ENCODE measurements around the gene B4GALT6. TPM values are rescaled to one million over a fixed set of nuclear protein-coding genes. Genes with fewer than 3 reads are reported as not detected.
A peak's percentile ranks its signal among the peaks of the same experiment; 100 is the strongest.

B4GALT6 gene
- total RNA-seq, 6 donors from 2014 or later, result 0.55 to 3.4 (median 1.8) TPM; not detected in 1

DNA sequence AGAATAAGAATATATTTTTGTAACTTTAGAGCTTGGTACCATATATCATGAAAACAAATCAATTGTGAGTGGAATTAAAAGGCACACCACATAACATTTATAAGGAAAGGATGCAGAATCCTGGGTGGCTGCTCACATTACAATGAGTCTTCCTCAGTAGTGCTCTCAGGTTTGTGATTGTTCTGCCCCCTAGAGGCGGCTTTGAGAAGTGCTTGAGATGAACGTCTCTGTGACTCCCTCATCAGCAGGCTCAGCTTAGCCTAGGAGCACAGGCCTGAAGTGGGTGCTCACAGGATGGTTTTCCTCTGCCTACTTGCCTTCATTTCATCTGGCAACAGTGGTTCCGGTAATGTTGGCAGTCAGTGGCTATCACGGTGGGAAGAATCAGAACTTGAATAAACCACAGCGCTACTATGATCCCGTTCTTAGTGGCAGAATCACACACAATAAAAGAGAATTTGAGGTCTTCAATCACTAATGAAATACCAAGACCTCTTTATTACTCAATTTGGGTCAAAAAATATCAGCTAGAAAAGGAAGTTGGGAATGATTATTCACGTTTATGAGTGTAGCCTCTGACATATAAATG is 38.1 kb upstream of the B4GALT6 start:
- Histone ChIP-seq H3K36me3 (no peaks in the 10 kb centered on the region), H3K27me3 (peaks cover 0 to 3% (median 0%) of the 10 kb centered on the region in 4 donors), H3K9me3 (peaks cover 0 to 9% (median 3%) of the 10 kb centered on the region in 4 donors), H3K4me3 (no peak overlapping the region), H3K4me1 (peaks cover 4 to 11% (median 7%) of the 10 kb centered on the region in 4 donors), H3K27ac (no peak overlapping the region)
- WGBS, 2 donors, result 34% methylated on average over 7 of the region's 7 CpGs
- ATAC-seq (ENCODE audit: low FRiP score in 2 of 2), result peak; percentile 80 to 90
- no peak for TF ChIP-seq EP300 (IDR thresholded peaks at IDR 0.05)
- peak; percentile 71 to 84 (median 72) for TF ChIP-seq CTCF (IDR thresholded peaks at IDR 0.05)
- TF ChIP-seq POLR2AphosphoS5 (IDR thresholded peaks at IDR 0.05), result no peak
- no peak for TF ChIP-seq POLR2A (IDR thresholded peaks at IDR 0.05)
- peak in 1 of 2 donors; percentile 74 for DNase-seq

GRCh38 chr18:31721601-31722000 is 37.2 kb upstream of the B4GALT6 start:
- H3K27ac ChIP-seq, result no peak overlapping the region
- DNase-seq, result no peak
- 75% methylated on average over 3 of the region's 3 CpGs for WGBS, 2 donors

GRCh38 chr18:31720867-31721266 is 36.5 kb upstream of the B4GALT6 start:
- Histone ChIP-seq H3K4me1 (peaks cover 4 to 11% (median 7%) of the 10 kb centered on the region in 4 donors), H3K4me3 (no peak overlapping the region), H3K9me3 (peaks cover 0 to 9% (median 3%) of the 10 kb centered on the region in 4 donors), H3K36me3 (no peaks in the 10 kb centered on the region), H3K27ac (no peak overlapping the region), H3K27me3 (peaks cover 0 to 3% (median 0%) of the 10 kb centered on the region in 4 donors)
- DNase-seq (no peak), ATAC-seq (ENCODE audit: low FRiP score in 2 of 2) (no peak)
- TF ChIP-seq CTCF (IDR thresholded peaks at IDR 0.05) (no peak), POLR2AphosphoS5 (IDR thresholded peaks at IDR 0.05) (no peak)
- WGBS, 2 donors, result 63 to 65% methylated on average over 6 to 7 of the region's 7 CpGs

More at GRCh38 chr18:31721601-31722000, 37.2 kb upstream of the B4GALT6 start:
- ATAC-seq (ENCODE audit: low FRiP score in 2 of 2), result no peak
- TF ChIP-seq CTCF (IDR thresholded peaks at IDR 0.05), result no peak
- no peak for TF ChIP-seq POLR2AphosphoS5 (IDR thresholded peaks at IDR 0.05)
- TF ChIP-seq EP300 (IDR thresholded peaks at IDR 0.05), result no peak
- no peak for TF ChIP-seq POLR2A (IDR thresholded peaks at IDR 0.05)
- Histone ChIP-seq H3K9me3 (peaks cover 0 to 9% (median 3%) of the 10 kb centered on the region in 4 donors), H3K4me1 (peaks cover 4 to 11% (median 7%) of the 10 kb centered on the region in 4 donors), H3K36me3 (no peaks in the 10 kb centered on the region), H3K4me3 (no peak overlapping the region), H3K27me3 (peaks cover 0 to 3% (median 0%) of the 10 kb centered on the region in 4 donors)

DNA sequence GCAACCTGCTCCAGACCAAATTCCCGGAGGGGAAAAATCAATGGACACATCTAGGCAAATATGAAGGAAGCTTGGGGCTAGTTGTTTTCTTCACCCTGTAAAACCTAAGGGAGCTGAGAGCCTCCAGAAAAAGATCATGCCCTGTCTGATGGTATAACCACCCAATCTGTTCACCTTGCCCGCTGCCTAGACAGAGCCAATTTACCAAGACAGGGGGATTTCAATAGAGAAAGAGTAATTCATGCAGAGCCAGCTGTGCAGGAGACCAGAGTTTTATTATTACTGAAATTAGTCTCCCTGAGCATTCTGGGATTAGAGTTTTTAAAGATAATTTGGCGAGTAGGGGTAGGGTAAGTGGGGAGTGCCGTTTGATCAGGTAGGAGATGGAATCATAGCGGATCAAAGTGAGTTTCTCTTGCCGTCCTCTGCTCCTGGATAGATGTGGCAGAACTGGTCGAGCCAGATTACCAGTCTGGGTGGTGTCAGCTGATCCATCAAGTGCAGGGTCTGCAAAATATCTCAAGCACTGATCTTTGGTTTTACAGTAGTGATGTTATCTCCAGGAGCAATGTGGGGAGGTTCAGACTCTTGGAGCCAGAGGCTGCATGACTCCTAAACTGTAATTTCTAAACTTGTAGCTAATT is 35.1 kb upstream of the B4GALT6 start:
- Histone ChIP-seq H3K27ac (no peak overlapping the region), H3K4me1 (peaks cover 4 to 11% (median 7%) of the 10 kb centered on the region in 4 donors), H3K9me3 (peaks cover 0 to 9% (median 3%) of the 10 kb centered on the region in 4 donors), H3K4me3 (no peak overlapping the region), H3K36me3 (no peaks in the 10 kb centered on the region), H3K27me3 (peaks cover 0 to 3% (median 0%) of the 10 kb centered on the region in 4 donors)
- DNase-seq (no peak), ATAC-seq (ENCODE audit: low FRiP score in 2 of 2) (no peak)
- no peak for TF ChIP-seq CTCF (IDR thresholded peaks at IDR 0.05)
- TF ChIP-seq POLR2A (IDR thresholded peaks at IDR 0.05), result no peak
- no peak for TF ChIP-seq POLR2AphosphoS5 (IDR thresholded peaks at IDR 0.05)
- TF ChIP-seq EP300 (IDR thresholded peaks at IDR 0.05), result no peak
- WGBS, 2 donors, result 79 to 86% methylated on average over 7 of the region's 7 CpGs

All from upper lobe of left lung (tissue), 6 donors.